HUES6 (cell line): ENCODE data around the gene EIF4A2.

Source experiments
- H3K27ac ChIP-seq: 2 replicates; pipeline ENCODE4 v1.7.0; 2013; ENCODE audit warnings: low read depth, mild to moderate bottlenecking, low read length, inconsistent platforms
- H3K27me3 ChIP-seq: 2 replicates; pipeline ENCODE4 v1.6.1; 2013; ENCODE audit warnings: low read length; ENCODE audit not compliant: control insufficient read depth, insufficient read depth
- H3K36me3 ChIP-seq: 2 replicates; pipeline ENCODE4 v1.6.1; 2013; ENCODE audit warnings: low read length; ENCODE audit not compliant: control insufficient read depth, insufficient read depth
- H3K4me1 ChIP-seq: 2 replicates; pipeline ENCODE4 v1.6.1; 2013; ENCODE audit warnings: low read length; ENCODE audit not compliant: control insufficient read depth, insufficient read depth
- H3K4me3 ChIP-seq: 2 replicates; pipeline ENCODE4 v1.5.1; 2013; ENCODE audit warnings: low read depth, low read length
- H3K9ac ChIP-seq: one replicate; pipeline ENCODE4 v1.6.1; 2013; ENCODE audit warnings: mild to moderate bottlenecking, low read length
- H3K9me3 ChIP-seq: 2 replicates; pipeline ENCODE4 v1.6.1; 2013; ENCODE audit warnings: low read depth, low read length; ENCODE audit not compliant: control insufficient read depth, insufficient read depth

EIF4A2 gene

GRCh38 chr3:186832276-186832675, 48.9 kb downstream of the EIF4A2 start:
- Histone ChIP-seq H3K27ac (no peak overlapping the region), H3K9me3 (no peaks in the 10 kb centered on the region), H3K27me3 (peaks cover 47% of the 10 kb centered on the region), H3K4me3 (no peak overlapping the region), H3K36me3 (no peaks in the 10 kb centered on the region), H3K4me1 (peaks cover 3% of the 10 kb centered on the region), H3K9ac (no peak overlapping the region)
